Measurements from ENCODE around the gene PTPN1.
"Not testable (repeated sequence)": the region's sequence is repeated elsewhere in the genome, so short reads cannot be mapped to it uniquely, and the experiment has no call there.

Gene PTPN1

DNA sequence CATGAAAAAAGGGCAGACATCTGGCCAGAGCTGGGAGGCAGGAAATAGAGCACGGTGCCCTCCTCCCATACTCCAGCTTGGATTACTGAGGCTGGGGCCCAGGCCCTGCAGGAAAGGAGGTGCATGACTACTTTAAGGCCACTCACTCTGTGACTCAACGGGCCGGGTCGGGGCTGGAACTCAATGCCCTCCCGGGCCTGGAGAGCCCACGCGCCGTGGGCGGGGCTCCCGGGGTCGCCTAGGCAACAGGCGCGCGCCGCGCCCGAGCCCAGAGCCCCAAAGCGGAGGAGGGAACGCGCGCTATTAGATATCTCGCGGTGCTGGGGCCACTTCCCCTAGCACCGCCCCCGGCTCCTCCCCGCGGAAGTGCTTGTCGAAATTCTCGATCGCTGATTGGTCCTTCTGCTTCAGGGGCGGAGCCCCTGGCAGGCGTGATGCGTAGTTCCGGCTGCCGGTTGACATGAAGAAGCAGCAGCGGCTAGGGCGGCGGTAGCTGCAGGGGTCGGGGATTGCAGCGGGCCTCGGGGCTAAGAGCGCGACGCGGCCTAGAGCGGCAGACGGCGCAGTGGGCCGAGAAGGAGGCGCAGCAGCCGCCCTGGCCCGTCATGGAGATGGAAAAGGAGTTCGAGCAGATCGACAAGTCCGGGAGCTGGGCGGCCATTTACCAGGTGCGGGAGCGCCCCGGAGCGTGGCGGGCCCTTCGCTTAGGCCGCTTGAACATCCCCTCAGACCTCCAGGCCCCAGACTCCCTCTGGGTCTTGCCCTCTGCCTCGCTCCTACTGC lies at the start of gene PTPN1:
Gene PTPN1, plus strand, starts transcription at position 461 of the 783 bp plus-strand sequence. Its CDS starts 145 bp downstream, at position 606.
- DNase-seq: peak; percentile 100

DNA sequence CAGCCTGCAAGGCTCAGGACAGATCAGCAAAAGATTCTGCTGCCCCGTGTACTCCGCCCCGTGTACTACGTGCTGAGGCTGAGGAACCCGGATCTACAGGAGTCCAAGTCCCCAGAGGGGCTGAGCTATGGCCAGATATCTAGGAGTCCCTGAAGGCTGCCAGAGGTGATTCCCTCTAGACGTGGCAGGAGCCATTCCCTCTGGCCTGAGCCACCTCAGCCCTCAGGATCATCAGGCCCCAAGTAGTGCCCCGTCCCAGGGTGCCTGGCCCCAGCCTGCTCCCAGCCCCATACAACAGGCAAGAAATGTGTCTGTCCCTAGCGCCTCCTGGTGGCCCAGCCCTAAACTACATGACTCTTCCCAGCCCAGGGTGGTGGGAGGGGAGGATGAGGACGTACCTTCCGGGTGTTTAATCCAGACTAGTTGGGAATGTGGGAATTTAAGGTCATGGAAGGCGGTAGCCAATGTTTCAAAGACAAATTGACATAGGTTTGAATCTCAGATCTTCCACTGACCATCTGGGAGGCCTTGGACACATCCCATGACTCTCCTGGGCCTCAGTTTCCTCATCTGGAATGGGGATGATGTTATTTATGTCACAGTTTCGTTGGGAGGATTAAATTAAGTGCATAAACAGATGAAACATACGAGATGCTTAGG lies 49.4 kb upstream of the PTPN1 start:
- peak; percentile 89 for DNase-seq

DNA sequence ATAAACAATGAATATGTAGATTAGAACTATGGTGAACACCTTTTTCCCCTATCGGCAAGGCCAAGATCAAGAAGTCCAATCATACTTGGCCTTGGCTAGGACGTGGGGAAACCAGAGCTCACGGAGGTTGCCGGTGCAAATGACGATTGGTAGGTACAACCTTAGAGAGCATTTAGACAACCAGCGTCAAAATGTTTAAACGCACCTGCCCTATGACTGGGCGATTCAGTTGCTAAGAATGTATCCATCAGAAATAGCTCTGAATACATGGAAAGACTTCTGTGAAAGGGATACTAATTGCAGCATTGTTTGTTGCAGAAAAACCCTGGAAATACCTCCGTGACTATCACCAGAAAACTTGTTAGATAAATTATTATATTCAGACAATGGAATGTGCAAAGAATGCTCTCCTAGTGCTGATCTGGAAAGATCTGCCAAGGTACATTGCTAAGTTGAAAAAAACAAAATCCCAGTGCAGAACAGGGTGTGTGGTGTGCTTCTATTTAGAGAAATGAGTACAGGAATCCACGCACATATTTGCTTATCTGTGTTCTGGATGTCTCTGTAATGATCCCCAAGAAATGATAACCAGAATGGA lies 48.0 kb upstream of the PTPN1 start:
- no peak for DNase-seq

DNA sequence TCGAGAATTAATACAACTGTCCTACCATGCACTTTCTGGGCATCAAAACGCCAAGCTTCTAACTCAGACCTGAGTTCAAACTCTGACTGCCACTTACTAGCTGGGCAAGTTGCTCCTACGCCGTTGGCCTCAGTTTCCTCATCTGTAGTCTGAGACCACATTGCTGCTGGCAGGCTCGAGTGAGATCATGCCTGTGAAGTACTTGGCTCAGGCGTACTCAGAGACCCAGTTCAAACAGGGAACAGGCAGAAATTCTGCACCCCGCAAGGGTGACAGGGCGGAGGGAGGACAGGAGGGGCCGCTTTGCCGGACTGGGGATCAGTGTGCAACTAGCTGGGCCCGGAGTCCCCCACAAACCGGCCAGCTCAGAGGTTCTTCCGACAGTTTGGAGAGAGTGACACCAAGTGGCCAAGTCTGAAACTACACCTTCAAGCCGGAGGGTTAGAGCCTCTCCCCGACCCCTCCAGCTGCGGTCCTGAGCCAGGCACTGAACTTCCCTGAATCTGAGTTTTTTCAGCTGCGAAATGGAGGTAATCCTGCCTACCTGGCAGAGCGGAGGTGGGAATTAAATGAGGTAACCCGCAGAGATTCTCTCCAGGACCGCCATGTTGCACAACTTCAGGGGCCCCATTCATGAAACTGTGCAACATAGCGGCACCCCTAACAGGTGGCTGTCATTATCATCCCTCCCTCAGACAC lies 46.0 kb upstream of the PTPN1 start:
- peak; percentile 64 for DNase-seq

DNA sequence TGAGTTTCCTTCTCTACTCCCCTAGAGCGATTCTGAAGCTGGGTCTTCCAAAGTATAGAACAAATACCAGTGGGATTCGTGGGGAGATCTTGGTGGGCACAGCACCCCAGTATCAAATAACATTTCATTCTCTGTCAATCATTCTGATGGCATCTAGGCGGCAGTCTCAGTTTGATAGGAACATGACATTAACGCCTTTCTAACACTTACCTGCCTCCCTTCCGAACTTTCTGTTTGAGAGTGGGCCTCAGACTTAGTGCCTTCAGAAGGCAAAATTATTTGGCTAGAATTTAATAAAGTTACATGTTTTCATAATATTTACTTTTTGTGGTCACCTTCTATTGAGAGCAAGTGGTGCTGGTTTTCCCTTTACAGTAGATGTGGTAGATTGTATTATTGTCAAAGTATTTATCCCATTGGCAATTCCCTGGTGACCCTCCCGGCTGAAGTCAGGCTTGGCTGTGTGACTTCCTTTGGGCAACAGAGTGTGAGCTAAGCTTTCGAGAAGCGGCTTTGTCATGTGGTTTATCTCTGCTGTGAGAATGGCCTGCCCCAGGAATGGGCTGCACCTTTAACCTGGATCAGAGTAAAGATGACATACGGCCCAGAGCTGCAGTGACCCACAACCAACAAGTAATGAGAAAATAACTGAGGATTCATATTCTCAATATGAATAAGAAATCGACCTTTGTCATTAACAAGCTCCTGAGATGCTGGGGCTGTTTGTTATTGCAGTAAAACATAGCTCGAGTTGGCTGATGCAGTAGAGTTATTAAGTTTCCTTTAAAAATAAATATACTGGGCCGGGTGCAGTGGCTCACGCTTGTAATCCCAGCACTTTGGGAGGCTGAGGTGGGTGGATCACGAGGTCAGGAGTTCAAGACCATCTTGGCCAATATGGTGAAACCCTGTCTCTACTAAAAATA lies 45.2 kb upstream of the PTPN1 start:
- no peak for DNase-seq

DNA sequence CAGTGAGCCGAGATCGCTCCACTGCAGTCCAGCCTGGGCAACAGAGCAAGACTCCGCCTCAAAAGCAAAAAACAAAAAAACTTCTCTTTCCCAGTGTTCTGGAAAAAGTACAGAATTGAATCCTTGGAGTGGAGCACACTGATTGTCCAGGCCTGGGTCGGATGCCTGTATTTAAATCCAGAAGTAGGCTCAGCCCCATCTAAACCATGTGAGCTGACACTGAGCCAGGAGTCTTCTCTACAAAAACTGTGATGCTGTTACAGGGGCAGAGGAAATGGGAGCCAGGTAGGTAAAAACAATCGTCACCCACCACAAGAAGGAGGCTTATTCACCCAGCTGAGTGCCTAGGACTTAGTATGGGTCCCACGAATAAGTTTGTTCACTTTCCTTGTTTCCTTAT lies 43.0 kb upstream of the PTPN1 start:
- DNase-seq: no peak

DNA sequence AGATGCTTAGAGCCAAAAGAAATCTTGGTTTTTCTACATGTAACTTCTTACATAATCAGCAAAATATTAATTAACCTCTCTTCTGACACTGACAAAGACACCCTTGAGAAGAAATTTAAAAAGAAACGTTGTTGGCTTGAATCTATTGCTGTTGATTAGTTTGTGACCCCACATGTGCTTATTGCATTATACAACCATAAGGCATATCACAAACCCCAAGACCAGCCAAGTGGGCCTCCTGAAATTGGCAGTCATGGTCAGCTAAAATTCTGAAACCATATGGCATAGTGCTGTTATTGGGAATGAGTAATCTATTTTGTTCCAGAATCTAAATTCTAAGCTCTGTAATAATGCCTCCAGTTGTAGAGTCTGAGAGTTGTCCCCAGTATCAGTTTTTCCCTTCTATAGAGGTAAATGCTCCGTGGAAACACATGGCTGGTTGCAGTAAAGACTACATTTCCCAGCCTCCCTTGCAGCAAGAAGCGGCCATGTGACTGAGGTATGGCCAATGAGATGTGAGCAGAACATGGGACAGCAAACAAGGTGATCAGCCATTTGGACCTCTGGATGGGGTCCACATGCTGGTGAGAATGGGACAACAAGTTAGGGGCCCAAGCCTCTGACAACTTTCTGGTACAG lies 42.3 kb upstream of the PTPN1 start:
- DNase-seq: peak; percentile 48

DNA sequence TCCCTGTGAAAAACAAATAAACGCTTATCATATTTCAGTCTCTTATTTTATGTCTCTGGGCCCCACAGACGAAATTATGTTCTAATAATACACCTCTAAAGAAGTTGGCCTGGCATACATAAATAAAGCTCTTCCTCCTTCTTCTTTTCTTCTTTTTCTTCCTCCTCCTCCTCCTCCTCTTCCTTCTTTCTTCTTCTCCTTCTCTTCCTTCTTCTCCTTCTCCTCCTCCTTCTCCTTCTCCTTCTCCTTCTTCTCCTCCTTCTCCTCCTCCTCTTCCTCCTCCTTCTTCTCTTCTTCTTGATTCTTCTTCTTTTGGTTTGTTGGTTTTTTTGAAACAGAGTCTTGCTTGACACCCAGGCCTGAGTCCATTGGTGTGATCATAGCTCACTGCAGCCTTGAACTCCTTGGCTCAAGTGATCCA lies 41.8 kb upstream of the PTPN1 start:
- no peak for DNase-seq

DNA sequence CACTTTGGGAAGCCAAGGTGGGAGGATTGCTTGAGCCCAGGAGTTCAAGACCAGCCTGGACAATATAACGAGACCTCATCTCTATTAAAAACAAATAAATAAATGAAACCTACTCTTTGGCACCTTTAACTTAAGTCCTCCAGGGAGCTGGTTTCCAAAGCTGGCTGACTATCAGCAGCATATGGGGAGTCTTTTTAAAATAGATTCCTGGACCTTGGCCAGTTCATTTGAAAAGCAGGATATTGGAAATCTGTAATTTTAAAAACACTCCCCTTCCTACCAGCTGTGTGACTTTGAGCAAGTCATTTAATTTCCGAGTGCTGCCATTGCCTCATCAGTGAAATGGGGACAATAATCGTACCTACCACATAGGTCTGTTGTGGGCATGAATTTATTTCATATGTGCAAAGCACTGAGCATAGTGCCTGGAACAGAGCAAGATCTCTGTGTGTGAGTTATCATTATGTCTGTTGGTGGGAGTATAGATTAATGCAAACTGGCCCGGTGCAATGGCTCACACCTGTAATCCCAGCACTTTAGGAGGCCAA lies 40.9 kb upstream of the PTPN1 start:
- DNase-seq: no peak

DNA sequence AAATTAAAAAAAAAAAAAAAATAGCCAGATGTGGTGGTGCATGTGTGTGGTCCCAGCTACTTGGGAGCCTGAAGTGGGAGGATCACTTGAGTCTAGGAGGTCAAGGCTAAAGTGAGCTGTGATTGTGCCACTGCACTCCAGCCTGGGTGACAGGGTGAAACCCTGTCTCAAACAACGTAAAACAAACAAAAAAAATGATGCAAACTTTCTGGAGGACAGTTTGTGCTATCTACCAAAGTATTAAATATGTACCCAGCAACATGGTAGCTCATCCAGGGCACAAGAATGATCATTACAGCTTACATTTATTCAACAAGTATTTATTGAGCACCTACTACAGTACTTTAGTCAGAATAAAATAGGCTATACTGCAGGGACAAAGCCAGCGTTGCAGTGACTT lies 40.4 kb upstream of the PTPN1 start:
- DNase-seq: no peak

DNA sequence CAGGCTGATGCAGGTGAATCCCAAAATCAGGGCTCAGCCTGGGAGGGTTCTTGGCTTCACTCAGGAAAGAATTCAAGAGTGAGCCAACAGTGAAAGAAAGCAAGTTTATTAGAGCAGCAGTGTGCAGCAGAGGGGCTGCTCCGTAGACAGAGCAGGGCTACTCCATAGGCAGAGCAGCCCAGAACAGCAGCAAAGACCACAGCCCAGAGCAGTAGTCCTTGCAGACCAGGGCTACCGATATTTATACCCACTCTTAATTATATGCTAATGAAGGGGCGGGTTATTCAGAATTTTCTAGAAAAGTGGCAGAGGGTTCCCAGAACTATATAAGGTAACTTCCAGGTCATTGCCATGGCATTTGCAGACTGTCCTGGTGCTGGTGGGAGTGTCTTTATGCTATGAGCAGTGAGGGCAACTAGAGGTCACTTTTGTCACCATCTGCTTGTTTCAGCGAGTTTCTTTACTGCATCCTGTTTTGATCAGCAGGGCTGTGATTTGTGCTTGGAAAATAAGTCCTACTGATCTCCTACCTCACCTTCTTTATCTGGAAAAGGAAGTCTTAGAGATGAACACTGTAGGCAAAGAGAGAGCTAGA lies 39.8 kb upstream of the PTPN1 start:
- no peak for DNase-seq

DNA sequence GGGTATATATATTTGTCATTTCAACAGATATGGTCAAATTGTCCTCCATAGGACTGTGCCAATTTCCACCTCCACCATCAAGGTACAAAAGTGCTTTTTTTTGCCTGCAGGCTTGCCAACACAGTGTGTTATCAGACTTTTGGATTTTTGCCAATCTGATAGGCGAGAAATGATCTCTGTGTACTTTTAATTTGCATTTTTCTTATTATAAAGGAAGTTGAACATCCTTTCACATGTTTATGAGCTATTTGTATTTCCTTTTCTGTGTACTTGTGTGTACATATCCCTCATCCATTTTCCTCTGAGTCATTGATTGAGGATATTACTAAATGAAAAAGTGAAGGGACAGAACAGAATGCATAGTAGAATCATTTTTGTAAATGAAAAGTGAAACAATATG lies 39.0 kb upstream of the PTPN1 start:
- no peak for DNase-seq

DNA sequence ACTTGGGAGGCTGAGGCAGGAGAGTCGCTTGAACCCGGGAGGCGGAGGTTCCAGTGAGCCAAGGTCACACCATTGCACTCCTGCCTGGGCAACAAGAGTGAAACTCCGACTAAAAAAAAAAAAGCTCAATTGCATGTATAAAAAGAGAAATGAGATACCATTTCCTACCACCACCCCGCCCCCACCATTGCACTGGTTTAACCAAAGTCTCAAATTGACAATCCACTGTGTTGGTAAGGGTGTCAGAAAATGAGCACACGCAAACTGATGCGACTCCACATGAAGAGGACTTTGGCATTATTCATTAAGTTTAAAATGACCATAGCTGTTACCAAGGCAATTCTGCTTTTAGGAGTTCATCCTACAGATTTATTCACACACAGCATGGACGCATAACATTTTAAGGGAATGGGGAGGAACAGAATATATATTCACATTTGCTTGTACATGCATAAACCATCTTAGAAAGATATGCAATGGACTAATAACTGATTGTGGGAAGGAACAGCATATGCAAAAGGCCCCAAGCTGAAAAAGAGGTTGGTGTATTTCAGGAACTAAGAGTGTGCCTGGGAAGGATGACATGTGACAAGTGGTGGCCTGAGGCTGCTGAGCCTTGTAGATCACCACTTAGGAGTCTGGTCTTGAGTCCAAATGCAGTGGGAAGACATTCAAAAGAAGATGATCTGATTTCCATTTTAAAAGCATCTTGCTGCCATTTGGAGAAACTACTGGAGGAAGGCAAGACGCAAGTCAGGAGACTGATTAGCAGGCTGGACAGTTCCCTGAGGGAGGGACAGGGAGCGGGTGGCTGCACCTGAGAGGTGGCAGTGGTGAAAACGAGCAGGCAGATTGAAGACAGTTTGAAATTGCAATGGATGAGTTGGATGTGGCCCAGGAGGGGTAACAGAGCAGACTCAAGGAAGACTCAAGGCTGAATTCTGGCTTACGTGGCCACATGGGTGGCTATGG lies 37.2 kb upstream of the PTPN1 start:
- DNase-seq: peak; percentile 40

DNA sequence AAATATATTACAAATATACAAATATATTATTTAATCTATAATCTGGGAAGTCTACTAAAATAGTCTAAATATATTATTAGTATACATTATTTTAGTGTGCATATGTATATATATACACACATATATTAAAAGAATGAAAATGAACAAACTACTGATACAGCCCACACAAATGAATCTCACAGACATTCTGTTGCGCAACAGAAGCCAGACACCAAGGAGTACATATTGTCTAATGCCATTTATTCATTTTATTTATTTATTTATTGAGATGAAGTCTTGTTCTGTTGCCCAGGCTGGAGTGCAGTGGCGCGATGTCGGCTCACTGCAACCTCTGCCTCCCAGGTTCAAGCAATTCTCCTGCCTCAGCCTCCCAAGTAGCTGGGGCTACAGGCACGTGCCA lies 35.8 kb upstream of the PTPN1 start:
- DNase-seq: not testable (repeated sequence)

DNA sequence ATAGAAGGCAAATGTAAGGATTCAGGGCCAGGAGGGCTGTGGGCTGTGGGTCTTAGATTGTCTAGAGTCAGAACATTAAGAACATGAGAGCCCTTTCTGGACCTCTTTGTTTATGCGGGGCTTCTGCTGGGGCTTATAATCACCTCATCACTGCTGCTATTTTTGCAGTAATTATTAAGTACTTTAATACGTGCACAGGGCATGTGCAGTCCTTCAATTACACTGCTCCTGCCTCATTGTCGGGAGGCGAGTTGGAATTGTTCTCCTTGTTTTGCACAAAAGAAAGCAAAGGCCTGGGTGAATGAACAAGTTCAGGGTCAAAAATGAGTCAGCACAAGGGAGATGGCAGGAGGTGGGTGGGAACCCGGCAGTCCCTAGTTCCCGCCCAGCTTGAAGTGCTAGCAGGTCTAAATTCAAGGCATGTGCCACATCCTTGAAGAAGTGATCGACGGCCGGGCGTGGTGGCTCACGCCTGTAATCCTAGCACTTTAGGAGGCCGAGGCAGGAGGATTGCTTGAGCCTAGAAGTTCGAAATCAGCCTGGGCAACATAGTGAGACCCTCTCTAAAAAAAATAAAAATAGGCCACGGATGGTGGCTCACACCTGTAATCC lies 34.4 kb upstream of the PTPN1 start:
- no peak for DNase-seq

DNA sequence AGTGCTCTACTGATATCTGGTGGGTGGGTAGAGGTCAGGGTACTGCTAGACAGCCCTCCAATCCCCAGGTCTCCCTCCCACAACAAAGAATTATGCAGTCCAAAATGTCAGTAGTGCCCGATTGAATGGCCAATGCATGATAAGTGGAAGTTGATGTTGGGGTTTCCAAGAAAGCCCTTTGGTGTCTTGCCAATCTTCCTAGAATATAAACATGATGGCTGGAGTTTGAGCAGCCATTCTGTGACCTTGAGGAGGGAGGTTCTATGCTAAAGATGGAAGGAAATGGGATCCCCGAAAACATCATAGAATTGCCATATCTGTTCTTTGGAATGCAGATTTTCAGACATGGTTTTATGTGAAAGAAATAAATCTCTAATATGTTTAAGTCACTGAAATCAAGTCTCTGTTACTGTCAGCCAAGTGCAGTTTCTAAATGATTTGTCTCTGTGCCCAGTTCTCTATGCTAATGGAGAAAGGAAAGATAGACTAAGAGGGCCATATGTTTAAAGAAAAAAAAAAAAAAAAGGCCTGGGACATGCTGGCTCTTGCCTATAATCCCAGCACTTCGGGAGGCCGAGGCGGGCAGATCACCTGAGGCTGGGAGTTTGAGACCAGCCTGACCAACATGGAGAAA lies 32.8 kb upstream of the PTPN1 start:
- DNase-seq: no peak

DNA sequence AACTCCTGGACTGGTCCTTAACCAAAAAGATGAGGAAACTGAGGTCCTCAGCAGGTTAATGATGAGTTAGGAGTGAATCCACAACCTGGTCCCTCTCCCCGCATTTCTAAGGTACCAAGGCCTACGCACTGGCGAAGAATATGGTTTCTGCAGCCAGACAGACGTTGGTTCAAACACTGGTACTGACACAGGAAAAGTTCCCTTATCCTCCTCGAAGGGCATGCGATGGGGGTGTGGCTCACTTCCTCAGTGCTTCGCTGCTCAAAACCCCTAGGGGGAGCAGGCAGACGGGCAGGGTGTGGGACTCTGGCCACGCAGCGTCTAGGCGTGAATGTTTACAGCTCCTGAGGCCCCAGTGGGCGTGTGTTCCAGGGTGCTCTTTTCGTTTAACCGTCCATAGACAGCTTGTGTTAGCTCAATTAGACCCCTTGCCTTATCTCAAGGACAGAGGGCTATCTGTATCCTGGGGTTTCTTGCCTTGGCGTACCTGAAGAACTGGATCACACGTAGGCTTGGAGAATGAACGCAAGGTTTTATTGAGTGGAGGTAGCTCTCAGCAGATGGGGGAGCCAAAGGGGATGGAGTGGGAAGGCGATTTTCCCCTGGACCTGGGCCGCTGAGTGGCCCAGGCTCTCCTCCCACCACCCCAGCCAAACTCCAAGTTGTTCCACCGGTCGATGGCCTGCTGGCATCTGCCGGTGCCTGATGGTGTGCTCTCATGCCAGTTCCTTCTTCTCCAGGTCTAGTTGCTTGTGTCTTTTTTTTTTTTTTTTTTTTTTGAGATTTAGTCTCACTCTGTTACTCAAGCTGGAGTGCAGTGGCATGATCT lies 31.8 kb upstream of the PTPN1 start:
- DNase-seq: peak; percentile 87

DNA sequence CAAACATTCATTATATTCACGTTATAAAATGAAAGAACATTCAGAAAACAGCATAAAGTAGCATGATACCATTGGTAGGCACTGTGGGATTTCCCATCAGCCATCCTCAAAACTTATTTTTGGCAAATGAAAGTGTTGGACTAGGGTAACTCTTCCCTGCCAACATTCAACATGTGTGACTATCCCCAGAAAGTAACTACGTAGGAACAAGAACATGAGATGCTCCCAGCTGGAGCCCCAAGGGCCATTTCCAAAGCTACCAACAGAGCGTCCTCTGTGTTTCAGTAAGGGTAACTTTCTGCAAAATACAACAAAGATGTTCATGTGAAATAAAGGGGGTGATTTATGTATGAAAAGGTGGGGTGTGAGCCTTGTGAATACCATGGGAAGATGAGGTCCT lies 28.4 kb upstream of the PTPN1 start:
- DNase-seq: no peak

All from activated CD4-positive, alpha-beta T cell treated with anti-CD3 and anti-CD28 coated beads for 48 hours (primary cell).